K562 (cell line): ENCODE results near the gene EPB41L1.

Experiments
- MXD1 ChIP-seq: fragments of 250-450 bp; sonication (Bioruptor Pico); IDR thresholded peaks from 2 replicates; pipeline ENCODE4 v1.8.0; 2021; ENCODE audit warnings: borderline replicate concordance, mild to moderate bottlenecking, moderate library complexity; ENCODE audit not compliant: poor library complexity, severe bottlenecking
- NRF1 ChIP-seq, 2 experiments: fragments of 450-650 bp; IDR thresholded peaks in 1 of 2; conservative IDR thresholded peaks in 1 of 2; 2 replicates each; pipeline ENCODE4 v1.6.1; 2014; ENCODE audit warnings: mild to moderate bottlenecking in 2 of 2
- USF2 ChIP-seq: sonication (generic); formaldehyde crosslinking; IDR thresholded peaks from 2 replicates; pipeline ENCODE4 v1.5.0; 2020; ENCODE audit warnings: missing genetic modification reagents
- ZNF561 ChIP-seq: fragments of 450-650 bp; formaldehyde crosslinking; conservative IDR thresholded peaks from 2 replicates; pipeline ENCODE4 v1.4.0; 2020; ENCODE audit warnings: mild to moderate bottlenecking, moderate library complexity

DNA sequence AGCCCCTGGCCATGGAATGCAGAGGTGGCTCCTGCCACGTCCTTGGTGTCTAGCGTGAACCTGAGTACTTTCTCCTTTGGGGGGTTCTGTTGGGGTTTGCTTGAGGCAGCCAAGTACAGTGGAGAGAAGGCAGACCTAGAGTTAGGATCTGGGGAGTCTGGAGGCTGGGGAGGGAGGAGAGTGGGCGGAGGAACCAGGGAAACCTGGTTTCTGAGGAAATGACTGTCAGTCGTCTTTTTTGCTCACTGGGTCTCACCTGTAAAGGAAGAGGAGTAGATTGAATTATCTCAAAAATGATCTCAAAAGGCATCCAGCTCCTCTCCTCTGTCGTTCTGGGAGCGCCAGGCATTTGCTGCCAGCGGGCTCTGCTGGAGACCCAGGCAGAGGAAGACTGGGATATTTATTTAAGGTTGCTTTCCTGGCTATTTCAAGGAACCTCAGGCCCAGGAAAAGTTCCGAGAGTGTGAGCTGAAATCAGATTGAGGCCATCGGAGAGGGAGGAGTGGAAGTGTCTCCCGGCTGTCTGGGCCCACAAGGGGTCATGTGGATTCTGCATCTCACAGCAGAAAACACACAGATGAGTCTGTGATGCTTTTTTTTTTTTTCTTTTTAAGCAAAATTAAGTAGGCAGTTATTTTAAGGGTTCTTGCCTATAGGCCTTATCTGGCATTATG lies 16.1 kb downstream of the EPB41L1 start:
- TF ChIP-seq USF2 (CRISPR knock-in tag) (no peak), MXD1 (CRISPR knock-in tag) (no peak), ZNF561 (CRISPR knock-in tag) (no peak), NRF1 (conservative IDR thresholded peaks at IDR 0.05 in 1 of 2, IDR thresholded peaks at IDR 0.05 in 1 of 2) (no peak)
